ENCODE results near the gene BCAN.

BCAN gene

DNA sequence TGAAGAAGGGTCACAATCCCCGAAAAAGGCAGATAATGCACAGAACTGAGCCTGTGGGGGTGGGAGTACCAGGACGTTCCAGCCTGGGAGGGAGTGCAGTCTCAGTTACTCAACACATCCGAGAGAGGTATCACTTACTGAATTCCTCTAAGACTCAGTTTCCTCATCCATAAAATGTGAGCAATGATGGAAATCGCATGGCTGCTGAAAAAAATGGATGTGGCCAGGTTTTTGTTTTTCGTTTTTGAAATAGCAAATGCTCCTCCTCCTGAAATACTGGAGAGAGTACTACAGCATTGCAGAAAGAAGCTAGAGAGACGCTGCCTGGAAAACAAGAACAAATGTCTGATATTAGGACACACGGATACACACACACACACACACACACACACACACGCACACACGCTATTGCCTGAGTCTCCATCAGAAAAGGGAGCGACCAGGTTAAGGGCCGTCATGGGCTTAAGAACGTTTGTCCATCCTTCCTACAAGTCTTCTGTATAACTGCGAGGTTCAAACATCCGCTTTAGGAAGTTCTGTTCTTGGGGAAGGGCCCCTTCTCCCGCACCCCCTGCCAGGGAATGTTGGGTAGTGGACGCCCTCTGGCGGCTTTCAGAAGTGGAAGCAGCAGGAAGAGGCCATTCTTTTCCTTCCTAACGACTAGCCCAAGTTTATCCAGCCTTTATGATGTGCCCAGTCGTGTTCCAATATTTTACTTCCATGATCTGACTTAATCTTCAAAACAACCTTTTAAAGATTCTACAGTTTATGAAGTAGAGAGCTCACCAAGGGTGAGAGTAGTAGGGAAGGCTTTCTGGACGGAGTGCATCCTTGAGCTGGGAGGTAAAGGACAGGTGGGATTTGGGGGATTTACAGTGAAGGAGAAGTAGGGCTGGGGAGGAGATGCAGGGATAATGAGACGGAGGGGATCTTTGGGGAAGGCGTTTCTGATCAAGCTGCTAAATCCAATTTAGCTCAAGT is 36.0 kb downstream of the BCAN start:
- peak; percentile 88 for DNase-seq (ENCODE audit: low spot score)

DNA sequence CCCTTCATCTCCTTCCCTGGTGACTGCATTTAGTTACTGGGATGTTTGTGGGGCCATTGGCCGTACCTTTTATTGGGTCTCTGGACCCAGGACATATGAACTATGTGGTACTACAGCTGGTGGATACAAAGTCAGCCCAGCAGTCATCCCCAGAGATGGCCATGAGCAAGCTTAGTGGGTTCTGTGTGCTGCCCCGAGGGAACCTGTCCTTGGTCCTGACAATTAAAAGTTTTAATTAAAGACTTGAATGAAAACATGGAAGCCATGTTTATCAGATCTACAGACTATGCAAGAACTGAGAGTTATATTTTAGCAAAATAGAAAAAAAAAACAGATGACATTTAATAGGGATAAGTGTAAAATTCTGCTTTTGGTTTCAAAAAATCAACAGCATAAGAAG is 38.1 kb downstream of the BCAN start:
- DNase-seq (ENCODE audit: low spot score) = no peak

DNA sequence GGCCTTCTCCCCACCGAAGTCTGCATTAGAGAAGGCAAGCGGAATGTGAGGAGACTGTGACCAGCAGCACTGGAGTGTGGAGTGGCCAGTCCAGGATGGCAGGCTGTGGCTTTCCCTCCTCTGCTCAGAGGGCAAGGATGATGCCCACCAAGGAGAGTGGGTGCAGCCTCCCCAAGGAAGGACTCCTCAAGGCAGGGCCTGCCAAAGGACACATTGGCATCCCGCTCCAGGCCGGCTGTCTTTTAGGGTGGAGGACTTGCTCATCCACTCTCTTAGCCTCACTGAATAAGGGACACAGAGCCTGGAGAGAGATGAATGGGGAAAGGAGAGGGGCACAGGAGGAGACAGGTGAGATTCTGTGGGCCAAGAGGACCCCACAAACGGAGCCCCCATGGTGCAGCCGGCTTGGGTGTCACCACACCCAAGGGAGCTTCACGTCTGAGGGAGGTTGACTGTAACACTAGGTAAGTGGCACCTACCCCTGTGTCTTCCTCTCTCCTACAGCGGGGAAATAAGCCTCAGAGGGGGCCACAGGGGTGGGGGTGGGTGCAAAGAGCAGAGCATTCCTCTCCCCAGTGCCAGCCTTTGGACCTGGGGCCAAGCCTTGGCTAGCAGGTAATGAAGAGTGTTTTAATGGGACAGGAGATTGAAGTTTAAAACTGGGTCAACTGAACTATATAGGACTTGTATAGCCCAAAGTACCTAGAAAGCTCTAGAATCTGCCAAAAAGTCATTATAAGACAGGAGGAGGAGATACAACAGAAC is 39.5 kb downstream of the BCAN start:
- no peak for DNase-seq (ENCODE audit: low spot score)

DNA sequence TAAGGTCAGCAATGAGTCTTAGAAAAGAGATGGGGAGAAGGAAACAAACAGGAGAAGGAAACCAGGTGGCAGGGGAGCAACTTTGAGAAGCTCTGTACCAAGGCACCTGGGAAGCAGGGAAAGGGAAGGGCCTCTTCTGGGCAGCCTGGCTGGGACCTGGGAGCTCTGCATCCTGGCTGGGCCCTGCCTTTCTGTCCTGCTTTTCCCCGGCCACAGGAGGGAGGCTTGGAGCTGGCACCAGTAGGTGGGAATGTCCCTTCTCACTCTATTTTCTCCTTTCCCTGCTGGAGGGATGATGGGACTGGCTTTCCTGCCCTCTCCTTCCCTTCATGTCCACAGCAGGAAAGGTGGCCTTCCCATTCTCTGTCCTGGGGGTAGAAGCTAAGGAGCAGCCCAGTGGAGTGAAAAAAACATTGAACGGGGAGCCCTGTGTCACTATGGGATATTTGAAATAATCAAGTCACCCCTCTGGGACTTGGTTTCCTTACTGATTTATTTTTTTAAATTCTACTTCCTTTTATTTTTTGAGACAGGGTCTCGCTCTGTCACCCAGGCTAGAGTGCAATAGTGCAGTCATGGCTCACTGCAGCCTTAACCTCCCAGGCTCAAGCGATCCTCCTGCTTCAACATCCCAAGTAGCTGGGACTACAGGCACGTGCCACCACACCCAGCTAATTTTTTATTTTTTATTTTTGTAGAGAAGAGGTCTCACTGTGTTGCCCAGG is 40.4 kb downstream of the BCAN start:
- DNase-seq (ENCODE audit: low spot score) = no peak

DNA sequence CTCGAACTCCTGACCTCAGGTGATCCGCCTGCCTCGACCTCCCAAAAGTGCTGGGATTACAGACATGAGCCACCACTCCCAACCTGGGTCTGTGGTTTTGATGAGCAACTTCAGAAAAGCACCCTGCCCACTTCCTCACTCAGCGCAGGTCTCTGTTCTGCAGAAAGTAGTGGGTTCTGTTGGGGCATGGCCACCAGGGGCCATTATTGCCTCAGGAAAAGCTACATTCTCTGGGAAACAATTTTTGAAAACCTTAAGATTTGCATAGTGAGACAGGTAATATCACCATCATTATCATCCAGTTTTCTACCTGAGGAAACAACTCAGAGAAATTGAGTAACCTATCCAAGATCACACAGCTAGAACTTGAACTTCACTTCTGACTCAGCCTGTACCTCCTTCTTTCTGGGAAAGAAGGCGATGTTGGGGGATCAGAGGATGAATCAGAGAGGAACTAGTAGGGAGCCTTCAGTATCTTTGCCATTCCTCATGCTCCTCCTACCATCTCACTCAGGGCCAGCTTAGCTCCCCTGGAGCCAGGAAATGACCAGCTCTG is 42.4 kb downstream of the BCAN start:
- no peak for DNase-seq (ENCODE audit: low spot score)

GRCh38 chr1:156689035-156689952 is 47.4 kb downstream of the BCAN start:
- peak; percentile 54 for DNase-seq (ENCODE audit: low spot score)

DNA sequence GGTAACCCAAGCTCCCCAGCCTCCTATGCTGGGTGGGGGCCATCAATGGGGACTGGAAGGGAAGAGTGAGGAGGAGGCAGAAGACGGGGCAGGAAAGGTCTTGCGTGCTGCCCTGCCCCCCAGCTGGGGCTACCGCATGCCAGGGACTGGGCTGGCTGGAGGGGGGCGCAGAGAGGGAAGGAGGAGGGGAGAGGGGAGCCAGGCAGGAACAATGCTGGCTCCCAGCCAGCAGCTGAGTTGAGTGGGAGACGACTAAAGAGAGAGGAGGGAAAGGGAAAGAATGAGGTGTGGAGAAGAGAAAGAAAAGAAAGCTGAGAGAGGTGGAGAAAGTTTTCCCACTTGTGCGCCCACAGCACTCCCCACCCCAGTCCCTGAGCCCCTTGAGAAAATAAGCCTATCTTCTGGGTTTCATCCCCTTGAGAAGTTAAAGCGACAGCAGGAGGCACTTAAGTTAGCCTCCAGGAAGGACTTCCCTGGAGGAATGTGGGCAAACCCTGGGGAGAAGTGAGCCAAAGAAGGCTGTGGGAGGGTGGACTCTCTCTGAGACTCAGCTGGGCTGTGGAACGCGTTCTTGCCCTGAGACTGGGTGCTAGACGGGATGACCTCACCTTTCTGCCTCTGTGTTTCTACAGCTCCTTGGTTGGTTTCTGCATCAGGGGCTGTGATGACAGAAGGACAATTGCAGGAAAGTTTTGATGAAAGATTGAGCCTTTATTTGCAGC is 48.2 kb downstream of the BCAN start:
- no peak for DNase-seq (ENCODE audit: low spot score)

- DNase-seq (ENCODE audit: low spot score) = no peak
Observed at GRCh38 chr1:156690675-156691036, 48.7 kb downstream of the BCAN start.

DNA sequence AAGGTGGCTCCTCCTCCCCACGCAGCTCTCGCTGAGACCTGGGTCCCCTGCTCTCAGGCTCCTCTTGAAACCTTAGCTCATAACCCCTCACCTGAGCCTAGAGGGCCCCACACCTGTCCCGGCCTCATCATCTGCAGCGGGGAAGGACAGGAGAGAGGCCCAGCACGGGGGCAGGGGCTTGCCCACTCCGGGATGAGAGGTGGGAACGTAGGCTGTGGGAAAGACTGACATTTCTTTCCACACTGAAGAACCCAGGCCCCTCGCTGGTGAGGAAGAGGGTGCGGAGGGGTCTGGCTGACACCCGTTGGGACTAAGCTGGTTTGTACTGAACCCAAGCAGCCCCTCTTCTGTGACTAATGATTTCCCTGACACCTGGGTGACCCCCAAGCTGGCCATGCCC is 49.3 kb downstream of the BCAN start:
- DNase-seq (ENCODE audit: low spot score) = no peak

GRCh38 chr1:156691665-156692440 is 49.9 kb downstream of the BCAN start:
- DNase-seq (ENCODE audit: low spot score) = no peak

DNA sequence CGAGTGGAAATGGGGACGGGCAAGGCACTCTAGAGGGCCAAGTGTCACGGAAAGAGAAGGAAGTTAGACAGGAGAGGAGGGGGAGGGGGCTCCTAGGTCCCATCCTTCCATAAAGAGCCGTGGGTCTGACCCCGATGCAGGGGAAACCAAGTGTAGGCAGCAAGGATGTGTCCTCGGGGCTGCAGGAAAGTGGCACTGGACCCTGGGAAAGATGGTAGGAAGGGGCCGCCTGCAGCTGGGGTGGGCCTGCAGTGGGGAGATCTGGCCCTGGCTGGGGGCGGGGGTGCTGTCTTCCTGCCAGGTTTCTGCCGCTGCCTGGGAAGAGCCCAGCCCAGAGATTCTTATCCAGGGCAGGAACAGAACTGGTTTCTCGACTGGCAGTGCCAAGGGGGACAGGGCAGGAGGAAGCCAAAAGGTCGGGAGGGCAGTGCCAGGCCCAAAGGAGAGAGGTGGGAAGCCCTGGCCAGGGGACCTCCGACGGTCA is 50.6 kb downstream of the BCAN start:
- no peak for DNase-seq (ENCODE audit: low spot score)

DNA sequence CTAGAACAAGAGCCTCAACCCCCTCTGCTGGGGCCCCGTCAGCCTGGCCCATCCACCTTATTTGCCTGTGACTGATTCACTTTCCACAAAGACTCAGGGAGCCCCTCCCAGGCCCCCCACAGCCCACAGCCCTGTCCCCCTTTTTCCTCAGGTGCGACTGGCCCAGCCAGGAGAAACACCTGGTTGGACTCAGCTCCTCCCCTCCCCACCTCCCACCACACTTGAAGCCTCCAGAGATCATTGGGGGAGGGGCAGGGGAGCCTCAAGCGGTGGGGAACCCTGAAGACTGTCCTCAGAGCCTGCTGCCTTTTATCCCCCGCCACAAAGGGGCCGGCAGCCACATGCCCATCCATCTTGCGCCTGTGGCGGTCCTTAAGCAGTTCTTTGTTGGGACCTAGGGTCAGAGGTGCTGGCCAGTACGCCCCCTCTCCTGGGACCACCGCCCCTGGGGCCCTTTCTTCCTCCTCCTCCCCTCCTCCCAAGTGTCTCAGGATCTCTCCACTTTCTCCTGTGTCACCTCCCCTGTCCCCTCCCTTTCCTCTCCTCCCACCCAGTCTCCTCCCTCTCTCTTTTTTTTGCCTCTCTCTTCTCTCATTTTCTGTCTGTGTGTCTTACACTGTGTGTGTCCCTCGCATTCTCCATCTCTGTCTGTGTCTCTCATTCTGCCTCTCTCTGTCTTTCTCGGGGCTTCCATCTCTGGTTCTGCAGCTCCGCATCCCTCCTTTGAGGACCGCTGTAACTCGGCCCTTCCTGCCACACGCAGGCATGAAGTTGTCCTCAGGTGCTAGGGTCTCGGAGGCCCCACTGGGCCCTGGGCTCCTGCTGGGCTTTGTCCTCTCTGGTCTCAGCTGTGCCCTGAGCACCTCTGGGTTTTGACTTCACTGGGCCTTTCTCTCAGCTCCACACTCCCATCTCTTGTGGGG is 51.3 kb downstream of the BCAN start:
- DNase-seq (ENCODE audit: low spot score) = no peak

DNA sequence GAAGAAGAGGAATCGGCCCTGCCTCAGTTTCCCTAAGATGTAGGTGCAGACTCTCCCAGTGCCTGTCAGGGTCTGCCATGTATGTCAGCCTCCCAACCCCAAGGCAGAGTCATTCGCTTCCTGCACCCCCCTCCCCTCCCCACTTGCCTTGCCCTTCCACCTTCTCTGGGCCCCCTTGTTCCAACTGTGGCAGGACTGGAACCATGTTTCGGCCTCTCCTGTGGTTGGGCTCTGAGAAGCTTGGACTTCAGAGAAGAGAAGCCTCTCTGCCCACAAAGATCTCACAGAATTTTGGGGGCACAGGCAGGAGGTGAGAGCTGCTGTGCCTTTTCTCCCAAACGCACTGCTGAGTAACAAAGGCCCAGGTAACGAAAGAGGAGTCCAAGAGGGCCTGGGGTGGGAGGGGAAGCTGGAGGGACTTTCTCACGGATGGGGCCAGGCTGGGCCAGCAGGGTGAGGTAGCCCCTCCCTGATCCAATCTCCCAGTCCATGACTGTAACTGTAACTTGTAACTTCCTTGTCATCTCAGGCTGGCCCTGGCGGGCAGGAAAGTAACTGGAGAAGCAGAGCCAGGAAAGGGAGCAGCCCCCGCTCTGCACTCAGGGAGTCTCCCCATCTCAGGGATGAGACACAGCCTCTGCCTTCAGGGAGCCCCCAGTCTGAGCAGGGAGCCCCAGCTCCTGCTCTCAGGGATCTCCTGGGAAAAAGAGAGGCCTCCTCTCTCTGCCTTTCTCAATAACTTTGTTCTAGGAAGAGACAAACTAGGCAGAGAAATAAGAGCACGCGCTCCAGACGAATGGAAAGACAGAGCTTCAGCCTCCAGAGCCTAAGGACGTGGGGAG is 52.2 kb downstream of the BCAN start:
- no peak for DNase-seq (ENCODE audit: low spot score)

- DNase-seq (ENCODE audit: low spot score) = no peak
Observed at GRCh38 chr1:156694690-156694962, 52.7 kb downstream of the BCAN start.

DNA sequence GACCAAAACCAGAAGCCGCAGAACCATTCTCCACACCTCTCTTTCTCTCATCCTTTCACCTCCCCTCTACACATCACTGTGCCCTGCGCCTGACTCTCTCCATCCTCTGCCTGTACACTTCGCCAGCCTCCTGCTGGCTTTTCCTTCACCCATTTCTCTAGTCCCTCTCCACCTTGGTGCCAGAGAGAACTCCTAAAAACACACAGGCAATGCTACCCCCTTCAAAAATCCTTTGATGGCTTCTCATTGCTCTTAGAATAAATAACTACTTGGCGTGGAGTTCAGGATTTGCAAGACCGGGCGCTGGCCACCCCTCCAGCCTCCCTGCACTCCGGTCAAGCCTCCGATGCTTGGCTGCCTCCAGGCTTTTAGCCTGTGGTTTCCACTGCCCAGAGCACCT is 54.8 kb downstream of the BCAN start:
- no peak for DNase-seq (ENCODE audit: low spot score)

DNA sequence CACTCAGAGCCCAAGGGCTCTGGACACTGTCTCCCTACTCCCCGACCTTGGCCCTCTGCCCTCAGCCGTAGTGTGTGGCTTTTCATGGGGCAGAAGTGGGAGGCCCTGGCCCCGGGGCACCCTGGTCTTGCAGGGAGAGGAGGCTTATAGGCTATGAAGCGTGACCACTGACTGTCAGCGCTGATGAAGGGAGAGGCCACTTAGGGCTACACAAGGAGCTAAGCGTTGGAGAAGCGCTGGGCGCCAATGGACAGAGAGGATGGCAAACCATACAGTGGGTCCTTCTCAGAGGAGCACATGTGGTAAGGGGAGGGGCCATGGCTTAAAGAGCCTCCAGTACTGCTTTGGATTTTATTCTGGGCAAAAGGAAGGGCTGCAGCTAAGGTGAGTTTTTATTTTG is 55.6 kb downstream of the BCAN start:
- no peak for DNase-seq (ENCODE audit: low spot score)

GRCh38 chr1:156698995-156699394 is 57.1 kb downstream of the BCAN start:
- no peak for DNase-seq (ENCODE audit: low spot score)

Data from globus pallidus (tissue), 1 donor.